H1 (cell line): ENCODE measurements around the gene FOXI2. TPM values are rescaled to one million over a fixed set of nuclear protein-coding genes. Genes with fewer than 3 reads are reported as not detected.

Experiments used
- CTCF ChIA-PET: fragments of 300-600 bp; sonication (Branson Sonifier 250); formaldehyde crosslinking; loops from one replicate; lab custom pipeline; 2021; ENCODE audit not compliant: partially characterized antibody; lab: Charles Lee
- POLR2A ChIA-PET: fragments of 300-600 bp; sonication (Branson Sonifier 250); formaldehyde crosslinking; loops from one replicate; lab custom pipeline; 2021; ENCODE audit warnings: inconsistent platforms; ENCODE audit not compliant: partially characterized antibody; lab: Charles Lee
- DNase-seq, 2 experiments: peaks; one replicate each; pipeline versions ENCODE4 v3.0.0 to v3.0.0-alpha.2; 2010 to 2022; ENCODE audit warnings: low spot score in 2 of 2, low read depth in 1 of 2, mixed read lengths in 1 of 2
- FAIRE-seq: peaks from 2 replicates; lab custom pipeline; 2011; peaks lifted over from hg19 to GRCh38; lab: Jason Lieb, UNC
- H2AFZ ChIP-seq: 2 replicates; pipeline ENCODE4 v1.8.1; 2012; ENCODE audit warnings: low read length, inconsistent platforms
- H2AK5ac ChIP-seq: 2 replicates; pipeline ENCODE4 v1.6.1; 2013; ENCODE audit warnings: low read depth, low read length
- H2BK120ac ChIP-seq: replicated peaks from 2 replicates; pipeline ENCODE3; 2013; ENCODE audit warnings: low read depth, low read length, inconsistent platforms
- H2BK12ac ChIP-seq: 2 replicates; pipeline ENCODE4 v1.6.1; 2013; ENCODE audit warnings: low read depth, low read length
- H2BK15ac ChIP-seq: 2 replicates; pipeline ENCODE4 v1.6.1; 2013; ENCODE audit warnings: low read length
- H2BK20ac ChIP-seq: 2 replicates; pipeline ENCODE4 v1.6.1; 2013; ENCODE audit warnings: low read length
- H2BK5ac ChIP-seq: 2 replicates; pipeline ENCODE4 v1.6.1; 2013; ENCODE audit warnings: low read depth, low read length
- H3K14ac ChIP-seq: 2 replicates; pipeline ENCODE4 v1.6.1; 2013; ENCODE audit warnings: inconsistent platforms; ENCODE audit not compliant: insufficient read length
- H3K18ac ChIP-seq: 2 replicates; pipeline ENCODE4 v1.6.1; 2013; ENCODE audit warnings: low read length; ENCODE audit errors: extremely low read depth
- H3K23ac ChIP-seq: 2 replicates; pipeline ENCODE4 v1.6.1; 2013; ENCODE audit warnings: inconsistent platforms; ENCODE audit not compliant: insufficient read length
- H3K23me2 ChIP-seq: 2 replicates; pipeline ENCODE4 v1.6.1; 2013; ENCODE audit warnings: low read depth, low read length
- H3K27ac ChIP-seq: 2 replicates; pipeline ENCODE4 v1.6.1; 2011; ENCODE audit warnings: low read depth, low read length, inconsistent platforms
- H3K27me3 ChIP-seq, 4 experiments: replicated peaks in 1 of 4; 1 replicate in 1 of 4; 2 replicates in 3 of 4; pipeline versions ENCODE4 v1.6.1 to v1.8.1; 2011 to 2013; ENCODE audit warnings: low read length in 3 of 4, mild to moderate bottlenecking in 3 of 4, inconsistent platforms in 2 of 4, mixed read lengths in 2 of 4, moderate library complexity in 1 of 4; ENCODE audit not compliant: control insufficient read depth in 3 of 4, insufficient read depth in 3 of 4; ENCODE audit errors: extremely low read depth in 1 of 4
- H3K36me3 ChIP-seq, 4 experiments: 2 replicates each; pipeline versions ENCODE4 v1.6.1 to v1.8.1; 2011 to 2013; ENCODE audit warnings: mild to moderate bottlenecking in 4 of 4, low read length in 3 of 4, moderate library complexity in 2 of 4, control low read depth in 1 of 4, inconsistent platforms in 1 of 4; ENCODE audit not compliant: insufficient read depth in 4 of 4, control insufficient read depth in 2 of 4
- H3K4ac ChIP-seq: replicated peaks from 2 replicates; pipeline ENCODE3; 2013; ENCODE audit warnings: low read length, low read depth, mixed read lengths, inconsistent platforms; ENCODE audit not compliant: insufficient read length
- H3K4me1 ChIP-seq, 4 experiments: replicated peaks in 1 of 4; 1 replicate in 1 of 4; 2 replicates in 3 of 4; pipeline versions ENCODE4 v1.6.1 to v1.8.1; 2011 to 2013; ENCODE audit warnings: low read length in 3 of 4, inconsistent platforms in 2 of 4, mixed read lengths in 1 of 4; ENCODE audit not compliant: insufficient read depth in 4 of 4, control insufficient read depth in 3 of 4
- H3K4me2 ChIP-seq, 2 experiments: 2 replicates each; pipeline versions ENCODE4 v1.6.1 to v1.8.1; 2011 to 2013; ENCODE audit warnings: low read depth in 2 of 2, low read length in 2 of 2, control low read depth in 1 of 2, inconsistent platforms in 1 of 2, mild to moderate bottlenecking in 1 of 2; ENCODE audit not compliant: insufficient read depth in 1 of 2
- H3K4me3 ChIP-seq, 4 experiments: fragments of 200-600, 300-600 bp in 1 of 4; sonication (generic), shearing (Covaris generic), sonication (Bioruptor Twin) in 1 of 4; 2 replicates each; pipeline versions ENCODE4 v1.5.1 to v1.8.1; 2011 to 2016; ENCODE audit warnings: low read length in 4 of 4, low read depth in 3 of 4, control low read depth in 2 of 4, inconsistent platforms in 2 of 4, mild to moderate bottlenecking in 2 of 4, mixed read lengths in 1 of 4, moderate library complexity in 1 of 4; ENCODE audit not compliant: insufficient read depth in 2 of 4; ENCODE audit errors: extremely low read depth in 1 of 4
- H3K56ac ChIP-seq: replicated peaks from 2 replicates; pipeline ENCODE3; 2013; ENCODE audit warnings: low read depth, mild to moderate bottlenecking, mixed read lengths, low read length, inconsistent platforms; ENCODE audit not compliant: insufficient read length
- H3K79me1 ChIP-seq: 2 replicates; pipeline ENCODE4 v1.6.1; 2013; ENCODE audit warnings: low read depth, low read length, control low read depth
- H3K79me2 ChIP-seq, 2 experiments: 2 replicates each; pipeline versions ENCODE4 v1.6.1 to v1.8.1; 2012 to 2013; ENCODE audit warnings: low read length in 2 of 2, mild to moderate bottlenecking in 2 of 2, inconsistent platforms in 1 of 2; ENCODE audit not compliant: insufficient read depth in 2 of 2, control insufficient read depth in 1 of 2
- H3K9ac ChIP-seq, 4 experiments: replicated peaks in 1 of 4; 1 replicate in 1 of 4; 2 replicates in 3 of 4; pipeline versions ENCODE4 v1.6.1 to v1.8.1; 2011 to 2013; ENCODE audit warnings: low read depth in 3 of 4, low read length in 3 of 4, control low read depth in 2 of 4, mild to moderate bottlenecking in 2 of 4, moderate library complexity in 2 of 4, inconsistent platforms in 1 of 4; ENCODE audit errors: extremely low read depth in 1 of 4
- H3K9me3 ChIP-seq, 2 experiments: 2 replicates each; pipeline versions ENCODE4 v1.6.1 to v1.8.1; 2012 to 2013; ENCODE audit warnings: mild to moderate bottlenecking in 2 of 2, moderate library complexity in 2 of 2, control low read depth in 1 of 2, inconsistent platforms in 1 of 2, low read depth in 1 of 2, low read length in 1 of 2, mixed read lengths in 1 of 2; ENCODE audit not compliant: insufficient read depth in 2 of 2
- H4K20me1 ChIP-seq, 2 experiments: replicated peaks in 1 of 2; 2 replicates each; pipeline versions ENCODE3 to v1.8.1; 2011 to 2013; ENCODE audit warnings: inconsistent platforms in 2 of 2, low read length in 2 of 2, mild to moderate bottlenecking in 1 of 2; ENCODE audit not compliant: insufficient read depth in 2 of 2, control insufficient read depth in 1 of 2
- H4K5ac ChIP-seq: 2 replicates; pipeline ENCODE4 v1.6.1; 2013; ENCODE audit warnings: low read length, low read depth, mixed read lengths, inconsistent platforms; ENCODE audit not compliant: insufficient read length
- H4K8ac ChIP-seq: 2 replicates; pipeline ENCODE4 v1.8.0; 2013; ENCODE audit warnings: mild to moderate bottlenecking, moderate library complexity, low read length, inconsistent platforms; ENCODE audit not compliant: insufficient read depth; ENCODE audit errors: extremely low read depth
- H4K91ac ChIP-seq: replicated peaks from 2 replicates; pipeline ENCODE3; 2013; ENCODE audit warnings: low read length, mixed read lengths, inconsistent platforms; ENCODE audit not compliant: insufficient read length
- CTCF ChIP-seq, 3 experiments: IDR thresholded peaks; 1 replicate in 2 of 3; 2 replicates in 1 of 3; pipeline versions ENCODE4 v1.5.1 to v1.6.1; 2011; ENCODE audit warnings: low read length in 3 of 3, mild to moderate bottlenecking in 3 of 3, inconsistent platforms in 2 of 3, low read depth in 1 of 3, moderate library complexity in 1 of 3; ENCODE audit not compliant: insufficient read depth in 1 of 3; ENCODE audit errors: control extremely low read depth in 1 of 3
- EP300 ChIP-seq, 2 experiments: IDR thresholded peaks; 1 replicate in 1 of 2; 2 replicates in 1 of 2; pipeline ENCODE4 v1.6.1; 2011 to 2012; ENCODE audit warnings: low read depth in 2 of 2, low read length in 2 of 2, mild to moderate bottlenecking in 2 of 2, borderline replicate concordance in 1 of 2, inconsistent platforms in 1 of 2, moderate library complexity in 1 of 2
- JUND ChIP-seq: IDR thresholded peaks from 2 replicates; pipeline ENCODE4 v1.6.1; 2011; ENCODE audit warnings: mild to moderate bottlenecking, improper control_type of control experiment, low read length
- MAX ChIP-seq: IDR thresholded peaks from 2 replicates; pipeline ENCODE4 v1.6.1; 2012; ENCODE audit warnings: inconsistent platforms
- RAD21 ChIP-seq, 2 experiments: IDR thresholded peaks in 1 of 2; conservative IDR thresholded peaks in 1 of 2; 2 replicates each; pipeline ENCODE4 v1.6.1; 2011; ENCODE audit warnings: low read depth in 2 of 2, low read length in 2 of 2, improper control_type of control experiment in 1 of 2, inconsistent platforms in 1 of 2, mild to moderate bottlenecking in 1 of 2, moderate library complexity in 1 of 2
- RFX5 ChIP-seq: IDR thresholded peaks from 2 replicates; pipeline ENCODE4 v1.6.1; 2011; ENCODE audit warnings: low read depth, low read length, improper control_type of control experiment, borderline replicate concordance
- TAF1 ChIP-seq: IDR thresholded peaks from 2 replicates; pipeline ENCODE4 v1.6.1; 2011; ENCODE audit warnings: mild to moderate bottlenecking, low read depth, low read length
- YY1 ChIP-seq: IDR thresholded peaks from 2 replicates; pipeline ENCODE4 v1.6.1; 2011; ENCODE audit warnings: low read depth, mild to moderate bottlenecking, low read length
- WGBS, 2 experiments: shearing (Covaris generic) in 1 of 2; methylation state at CpG; one replicate each; pipeline versions ENCODE4 v1.1.6 to v1.1.7; 2013 to 2015; ENCODE audit warnings: low lambda C conversion rate in 2 of 2, mixed read lengths in 2 of 2, inconsistent platforms in 1 of 2, low coverage in 1 of 2, missing lambda C conversion rate in 1 of 2; ENCODE audit not compliant: insufficient replicate concordance in 2 of 2, insufficient coverage in 1 of 2, insufficient read length in 1 of 2; ENCODE audit errors: extremely low coverage in 1 of 2, missing lambda C conversion rate in 1 of 2; 5-methylcytosine and 5-hydroxymethylcytosine counted together
- polyA plus RNA-seq, 7 experiments: library from polyadenylated mRNA; depleted of rRNA in 3 of 7; stranded (reverse) in 5 of 7; unstranded in 2 of 7; fragments of >200 nt in 5 of 7; fragments of 200-250 nt in 2 of 7; gene quantifications; 1 replicate in 5 of 7; 2 replicates in 1 of 7; 4 replicates in 1 of 7; pipeline versions ENCODE4 v1.2.1 to v1.2.3, GENCODE V29; 2011 to 2013; ENCODE audit warnings: missing spikeins in 2 of 7, mixed read lengths in 2 of 7
- total RNA-seq: library from RNA; stranded (reverse); fragmentation: NEBNext Ultra II Directional; extraction: Animal tissue kit (Norgen Biotek cat#: 25700); gene quantifications from 2 replicates; pipeline ENCODE4 v1.2.1, GENCODE V29; 2021

Gene FOXI2
- total and polyA plus RNA-seq, 2 of the 8 experiments (the other 6 are each of a cell fraction or from before 2014, with no cell fraction given): 1.0 TPM

- Histone ChIP-seq H3K79me1 (no peaks in the 10 kb centered on the region), H3K27ac (no peak overlapping the region), H2BK12ac (no peak overlapping the region), H3K79me2 (no peaks in the 10 kb centered on the region), H2BK20ac (no peak overlapping the region), H2AFZ (no peak overlapping the region), H3K9me3 (no peaks in the 10 kb centered on the region), H3K23ac (no peak overlapping the region), H2BK120ac (no peak overlapping the region), H3K9ac (no peak overlapping the region), H3K56ac (no peak overlapping the region), H3K14ac (no peak overlapping the region), H2AK5ac (no peak overlapping the region), H4K20me1 (no peaks in the 10 kb centered on the region), H3K23me2 (no peaks in the 10 kb centered on the region), H3K27me3 (no peaks in the 10 kb centered on the region), H3K4me3 (no peak overlapping the region), H3K4ac (no peak overlapping the region), H2BK15ac (no peak overlapping the region), H2BK5ac (no peak overlapping the region), H4K5ac (no peak overlapping the region), H3K4me2 (no peak overlapping the region), H3K4me1 (peaks cover 0 to 2% (median 0%) of the 10 kb centered on the region in 4 experiments; a peak in 2 of 7 replicates), H3K18ac (no peak overlapping the region), H4K8ac (no peak overlapping the region), H3K36me3 (no peaks in the 10 kb centered on the region), H4K91ac (no peak overlapping the region)
- TF ChIP-seq EP300 (IDR thresholded peaks at IDR 0.05; ENCODE audit: borderline replicate concordance in 1 of 2, low read depth in 2 of 2, low read length in 2 of 2) (peak in 1 of 2 experiments; percentile 43; a peak in 1 of 3 replicates), RFX5 (no peak), YY1 (peak; percentile 73; the same call in 1 of the 2 replicates), CTCF (IDR thresholded peaks at IDR 0.05; ENCODE audit: control extremely low read depth in 1 of 3, insufficient read depth in 1 of 3, low read depth in 1 of 3, low read length in 3 of 3) (peak; percentile 84 to 98 (median 91)), TAF1 (0 out of 2 replicates have a peak, but pooled peaks have one; percentile 17), MAX (peak; percentile 11; the same call in 1 of the 2 replicates), RAD21 (IDR thresholded peaks at IDR 0.05 in 1 of 2, conservative IDR thresholded peaks at IDR 0.05 in 1 of 2; ENCODE audit: low read depth in 2 of 2, low read length in 2 of 2) (peak; percentile 56 to 67), JUND (no peak)
- DNase-seq (peak; percentile 60 to 94), FAIRE-seq (peak; percentile 68)
- WGBS, 2 experiments: 37% methylated on average over 8 of the region's 8 CpGs; no CpG with 5 or more reads in 1 of the 2 experiments
- ChIA-PET POLR2A (interaction anchor here (0.7 kb wide), 1 partner anchor 14 kb away, joined by 3 read pairs; no protein-coding TSS in a partner anchor), CTCF (interaction anchor here (0.7 to 5.9 kb wide), 20 partner anchors 9 to 519 kb away, joined by 3 to 38 read pairs (median 4); no protein-coding TSS in a partner anchor)
These were observed 42.3 kb upstream of the FOXI2 start for GRCh38 chr10:127694580-127695193.
